Superior temporal gyrus (tissue), 1 donor: ENCODE data around the gene RAB11FIP4.

ENCODE experiments used
- DNase-seq: peaks from one replicate; pipeline ENCODE4 v3.0.0-alpha.2; 2016; ENCODE audit errors: extremely low spot score

RAB11FIP4 gene

GRCh38 chr17:31484821-31485220 lies 93.3 kb downstream of the RAB11FIP4 start:
- no peak for DNase-seq

GRCh38 chr17:31486351-31487062 lies 95.0 kb downstream of the RAB11FIP4 start:
- DNase-seq: no peak

- no peak for DNase-seq
These were observed 95.7 kb downstream of the RAB11FIP4 start for GRCh38 chr17:31487063-31487647.

- DNase-seq: peak; percentile 83
These were observed 96.3 kb downstream of the RAB11FIP4 start for GRCh38 chr17:31487648-31488263.

- DNase-seq: no peak
These were observed 96.9 kb downstream of the RAB11FIP4 start for GRCh38 chr17:31488264-31488981.

- DNase-seq: no peak
These were observed 97.5 kb downstream of the RAB11FIP4 start for GRCh38 chr17:31488982-31489294.

- DNase-seq: no peak
These were observed 98.0 kb downstream of the RAB11FIP4 start for GRCh38 chr17:31489295-31490018.

GRCh38 chr17:31490019-31490650 lies 98.7 kb downstream of the RAB11FIP4 start:
- DNase-seq: no peak

- no peak for DNase-seq
These were observed 99.3 kb downstream of the RAB11FIP4 start for GRCh38 chr17:31490671-31491375.

- DNase-seq: no peak
These were observed 100.1 kb downstream of the RAB11FIP4 start for GRCh38 chr17:31491376-31492131.

GRCh38 chr17:31492206-31492605 lies 100.7 kb downstream of the RAB11FIP4 start:
- DNase-seq: no peak

GRCh38 chr17:31492880-31493655 lies 101.6 kb downstream of the RAB11FIP4 start:
- DNase-seq: peak; percentile 49

GRCh38 chr17:31493656-31494155 lies 102.2 kb downstream of the RAB11FIP4 start:
- DNase-seq: no peak

GRCh38 chr17:31494259-31495021 lies 103.0 kb downstream of the RAB11FIP4 start:
- DNase-seq: no peak

GRCh38 chr17:31495022-31495885 lies 103.8 kb downstream of the RAB11FIP4 start:
- no peak for DNase-seq

GRCh38 chr17:31496097-31496496 lies 104.6 kb downstream of the RAB11FIP4 start:
- no peak for DNase-seq

GRCh38 chr17:31496601-31497000 lies 105.1 kb downstream of the RAB11FIP4 start:
- DNase-seq: no peak
